Endodermal cell (in vitro differentiated cells): Measurements from ENCODE around the gene CNTN4. TPM values are rescaled to one million over a fixed set of nuclear protein-coding genes. Genes with fewer than 3 reads are reported as not detected.

Experiments
- DNase-seq: peaks from one replicate; pipeline ENCODE4 v3.0.0-alpha.2; 2017
- H3K27ac ChIP-seq: 2 replicates; pipeline ENCODE4 v1.5.1; 2013; ENCODE audit warnings: mild to moderate bottlenecking, low read depth, low read length, moderate library complexity
- H3K27me3 ChIP-seq: 2 replicates; pipeline ENCODE4 v1.6.1; 2013; ENCODE audit warnings: mild to moderate bottlenecking, low read length, moderate library complexity; ENCODE audit not compliant: insufficient read depth, control insufficient read depth, poor library complexity, severe bottlenecking
- H3K36me3 ChIP-seq: 2 replicates; pipeline ENCODE4 v1.7.0; 2013; ENCODE audit warnings: mild to moderate bottlenecking, low read length, moderate library complexity; ENCODE audit not compliant: control insufficient read depth, insufficient read depth
- H3K4me1 ChIP-seq: one replicate; pipeline ENCODE4 v1.7.0; 2013; ENCODE audit warnings: low read length; ENCODE audit not compliant: control insufficient read depth, insufficient read depth
- H3K4me3 ChIP-seq: 2 replicates; pipeline ENCODE4 v1.5.1; 2013; ENCODE audit warnings: mild to moderate bottlenecking, low read length, moderate library complexity
- H3K9ac ChIP-seq: 2 replicates; pipeline ENCODE4 v1.6.1; 2013; ENCODE audit warnings: mild to moderate bottlenecking, low read length, moderate library complexity; ENCODE audit not compliant: poor library complexity, severe bottlenecking; ENCODE audit errors: extremely low read depth
- H3K9me3 ChIP-seq: 2 replicates; pipeline ENCODE4 v1.6.1; 2013; ENCODE audit warnings: mild to moderate bottlenecking, low read length, moderate library complexity; ENCODE audit not compliant: control insufficient read depth
- H3K27ac Mint-ChIP-seq: 2 replicates; pipeline ENCODE4 v1.8.0; 2020; ENCODE audit warnings: mixed read lengths
- H3K27me3 Mint-ChIP-seq: 2 replicates; pipeline ENCODE4 v1.8.0; 2021; ENCODE audit warnings: mild to moderate bottlenecking, mixed read lengths; ENCODE audit not compliant: insufficient read depth
- H3K36me3 Mint-ChIP-seq: 2 replicates; pipeline ENCODE4 v1.8.0; 2020; ENCODE audit warnings: low read depth, mixed read lengths
- H3K4me1 Mint-ChIP-seq: 2 replicates; pipeline ENCODE4 v1.8.0; 2020; ENCODE audit warnings: mixed read lengths
- H3K4me3 Mint-ChIP-seq: 2 replicates; pipeline ENCODE4 v1.8.0; 2020; ENCODE audit warnings: mild to moderate bottlenecking, moderate library complexity, mixed read lengths
- H3K9me3 Mint-ChIP-seq: 2 replicates; pipeline ENCODE4 v1.8.0; 2020; ENCODE audit warnings: mild to moderate bottlenecking, mixed read lengths
- WGBS, 2 experiments: methylation state at CpG; one replicate each; pipeline versions ENCODE4 v1.1.5 to v1.1.7; 2013; ENCODE audit warnings: missing lambda C conversion rate in 2 of 2, mixed read lengths in 1 of 2; ENCODE audit not compliant: insufficient coverage in 1 of 2, insufficient read length in 1 of 2; 5-methylcytosine and 5-hydroxymethylcytosine counted together
- total RNA-seq, 2 donors: library from RNA; stranded (reverse); fragmentation: NEBNext Ultra II Directional in 1 of 2; extraction: Animal tissue kit (Norgen Biotek cat#: 25700) in 1 of 2; gene quantifications; 2 replicates in 1 of 2; 3 replicates in 1 of 2; pipeline ENCODE4 v1.2.1, GENCODE V29; 2021
- TF ChIP-seq, protein P1 (sequence below): fragments of 200-600 bp; sonication (generic); conservative IDR thresholded peaks from 2 replicates; pipeline ENCODE4 v1.5.0; 2021; ENCODE audit warnings: antibody characterized with exemption, mild to moderate bottlenecking

The CNTN4 gene
- total RNA-seq, 2 donors from 2014 or later: 10.8 to 11.1 TPM

GRCh38 chr3:2391896-2392295, 293.2 kb downstream of the CNTN4 start:
- 96% methylated on average over 4 of the region's 4 CpGs; no CpG with 5 or more reads in 1 of the 2 experiments for WGBS, 2 experiments

DNA sequence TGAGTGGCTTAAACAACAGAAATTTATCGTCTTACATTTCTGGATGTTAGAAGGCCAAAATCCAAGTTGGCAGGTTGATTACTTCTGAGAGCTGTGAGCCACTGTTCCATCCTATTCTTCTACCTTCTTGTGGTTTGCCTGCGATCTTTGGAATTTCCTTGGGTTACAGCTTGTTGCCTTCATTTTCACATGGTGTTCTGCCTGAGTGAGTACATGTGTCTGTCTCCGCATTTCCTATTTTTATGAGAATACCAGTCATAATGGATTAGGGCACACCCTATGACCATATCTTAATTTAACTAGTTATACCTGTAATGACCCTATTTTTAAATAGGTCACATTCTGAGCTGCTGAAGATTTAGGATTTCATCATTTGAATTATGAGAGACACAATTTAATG, 294.3 kb downstream of the CNTN4 start:
- no peaks in the 10 kb centered on the region for H3K4me1 ChIP-seq
- TF ChIP-seq, protein P1, sequence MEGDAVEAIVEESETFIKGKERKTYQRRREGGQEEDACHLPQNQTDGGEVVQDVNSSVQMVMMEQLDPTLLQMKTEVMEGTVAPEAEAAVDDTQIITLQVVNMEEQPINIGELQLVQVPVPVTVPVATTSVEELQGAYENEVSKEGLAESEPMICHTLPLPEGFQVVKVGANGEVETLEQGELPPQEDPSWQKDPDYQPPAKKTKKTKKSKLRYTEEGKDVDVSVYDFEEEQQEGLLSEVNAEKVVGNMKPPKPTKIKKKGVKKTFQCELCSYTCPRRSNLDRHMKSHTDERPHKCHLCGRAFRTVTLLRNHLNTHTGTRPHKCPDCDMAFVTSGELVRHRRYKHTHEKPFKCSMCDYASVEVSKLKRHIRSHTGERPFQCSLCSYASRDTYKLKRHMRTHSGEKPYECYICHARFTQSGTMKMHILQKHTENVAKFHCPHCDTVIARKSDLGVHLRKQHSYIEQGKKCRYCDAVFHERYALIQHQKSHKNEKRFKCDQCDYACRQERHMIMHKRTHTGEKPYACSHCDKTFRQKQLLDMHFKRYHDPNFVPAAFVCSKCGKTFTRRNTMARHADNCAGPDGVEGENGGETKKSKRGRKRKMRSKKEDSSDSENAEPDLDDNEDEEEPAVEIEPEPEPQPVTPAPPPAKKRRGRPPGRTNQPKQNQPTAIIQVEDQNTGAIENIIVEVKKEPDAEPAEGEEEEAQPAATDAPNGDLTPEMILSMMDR: no peak
- H3K4me3 Mint-ChIP-seq: no peak overlapping the region
- H3K36me3 ChIP-seq: no peaks in the 10 kb centered on the region
- H3K9ac ChIP-seq: no peak overlapping the region
- H3K9me3 ChIP-seq: no peaks in the 10 kb centered on the region
- 86 to 94% methylated on average over 3 of the region's 3 CpGs for WGBS, 2 experiments
- H3K4me3 ChIP-seq: no peak overlapping the region
- no peak overlapping the region for H3K27ac Mint-ChIP-seq
- H3K4me1 Mint-ChIP-seq: no peaks in the 10 kb centered on the region
- H3K27ac ChIP-seq: no peak overlapping the region
- H3K27me3 ChIP-seq: no peaks in the 10 kb centered on the region
- H3K9me3 Mint-ChIP-seq: no peaks in the 10 kb centered on the region
- no peaks in the 10 kb centered on the region for H3K36me3 Mint-ChIP-seq
- DNase-seq: no peak
- no peaks in the 10 kb centered on the region for H3K27me3 Mint-ChIP-seq

More at GRCh38 chr3:2391896-2392295, 293.2 kb downstream of the CNTN4 start:
- TF ChIP-seq, protein P1: no peak
- Mint-ChIP-seq H3K4me1 (no peaks in the 10 kb centered on the region), H3K36me3 (no peaks in the 10 kb centered on the region), H3K27ac (no peak overlapping the region), H3K4me3 (no peak overlapping the region), H3K9me3 (no peaks in the 10 kb centered on the region), H3K27me3 (no peaks in the 10 kb centered on the region)
- Histone ChIP-seq H3K4me1 (no peaks in the 10 kb centered on the region), H3K4me3 (no peak overlapping the region), H3K9me3 (no peaks in the 10 kb centered on the region), H3K27ac (no peak overlapping the region), H3K36me3 (no peaks in the 10 kb centered on the region), H3K27me3 (no peaks in the 10 kb centered on the region), H3K9ac (no peak overlapping the region)
- DNase-seq: no peak

GRCh38 chr3:2415083-2415482, 316.4 kb downstream of the CNTN4 start:
- Mint-ChIP-seq H3K27ac (no peak overlapping the region), H3K4me1 (no peaks in the 10 kb centered on the region), H3K27me3 (no peaks in the 10 kb centered on the region), H3K4me3 (no peak overlapping the region), H3K36me3 (no peaks in the 10 kb centered on the region), H3K9me3 (no peaks in the 10 kb centered on the region)
- Histone ChIP-seq H3K27me3 (no peaks in the 10 kb centered on the region), H3K9ac (no peak overlapping the region), H3K9me3 (no peaks in the 10 kb centered on the region), H3K4me1 (no peaks in the 10 kb centered on the region), H3K27ac (no peak overlapping the region), H3K36me3 (no peaks in the 10 kb centered on the region), H3K4me3 (no peak overlapping the region)
- 91% methylated on average over 1 of the region's 1 CpG; no CpG with 5 or more reads in 1 of the 2 experiments for WGBS, 2 experiments
- TF ChIP-seq, protein P1: no peak
- DNase-seq: no peak
